CD4-positive, alpha-beta T cell (primary cell): ENCODE data around the gene ASB9. TPM values are rescaled to one million over a fixed set of nuclear protein-coding genes. Genes with fewer than 3 reads are reported as not detected.
"Not testable (repeated sequence)": the region's sequence is repeated elsewhere in the genome, so short reads cannot be mapped to it uniquely, and the experiment has no call there.

Experiments used
- ATAC-seq: fragments of 200-7000 bp; cut with Tn5 transposase; one replicate; pipeline ENCODE4 v1.10.0; 2022; ENCODE audit warnings: mild to moderate bottlenecking; ENCODE audit not compliant: poor library complexity
- CTCF ChIA-PET: fragments of 350-600 bp; sonication (Branson Sonifier 250); formaldehyde crosslinking; loops from one replicate; lab custom pipeline; 2021; ENCODE audit warnings: antibody characterized with exemption, inconsistent platforms; lab: Charles Lee
- POLR2A ChIA-PET: fragments of 350-600 bp; sonication (Branson Sonifier 250); formaldehyde crosslinking; loops from one replicate; lab custom pipeline; 2021; ENCODE audit warnings: antibody characterized with exemption, inconsistent platforms; lab: Charles Lee
- DNase-seq, 14 experiments: peaks; one replicate each; pipeline ENCODE4 v3.0.0-alpha.2; 2013 to 2020; ENCODE audit warnings: mixed read lengths in 2 of 14
- H3K27ac ChIP-seq, 2 donors: one replicate each; pipeline versions ENCODE4 v1.5.1 to v1.7.0; 2013; ENCODE audit warnings: low read length in 2 of 2, low read depth in 1 of 2, mild to moderate bottlenecking in 1 of 2
- H3K27me3 ChIP-seq, 2 experiments: 1 replicate in 1 of 2; 2 replicates in 1 of 2; pipeline versions ENCODE4 v1.6.1 to v1.7.0; 2013; ENCODE audit warnings: low read length in 2 of 2, control low read depth in 1 of 2, mild to moderate bottlenecking in 1 of 2, moderate library complexity in 1 of 2; ENCODE audit not compliant: insufficient read depth in 2 of 2, control insufficient read depth in 1 of 2
- H3K36me3 ChIP-seq: one replicate; pipeline ENCODE4 v1.6.1; 2013; ENCODE audit warnings: low read length, control low read depth; ENCODE audit not compliant: insufficient read depth
- H3K4me1 ChIP-seq: one replicate; pipeline ENCODE4 v1.6.1; 2013; ENCODE audit warnings: low read length, control low read depth; ENCODE audit not compliant: insufficient read depth
- H3K4me3 ChIP-seq: one replicate; pipeline ENCODE4 v1.5.1; 2013; ENCODE audit warnings: mild to moderate bottlenecking, low read length, moderate library complexity
- H3K9me3 ChIP-seq, 2 experiments: 1 replicate in 1 of 2; 2 replicates in 1 of 2; pipeline versions ENCODE4 v1.6.1 to v1.7.0; 2013; ENCODE audit warnings: low read length in 2 of 2, mild to moderate bottlenecking in 2 of 2, control low read depth in 1 of 2, moderate library complexity in 1 of 2; ENCODE audit not compliant: control insufficient read depth in 1 of 2, insufficient read depth in 1 of 2
- H3K27ac Mint-ChIP-seq: one replicate; pipeline ENCODE4 v1.8.0; 2020; ENCODE audit warnings: mixed read lengths
- H3K27me3 Mint-ChIP-seq: one replicate; pipeline ENCODE4 v1.8.0; 2021; ENCODE audit warnings: mixed read lengths
- H3K36me3 Mint-ChIP-seq: one replicate; pipeline ENCODE4 v1.8.0; 2021; ENCODE audit warnings: low read depth, mixed read lengths
- H3K4me1 Mint-ChIP-seq: one replicate; pipeline ENCODE4 v1.8.0; 2021; ENCODE audit warnings: low read depth, mixed read lengths
- H3K4me3 Mint-ChIP-seq: one replicate; pipeline ENCODE4 v1.8.0; 2020; ENCODE audit warnings: mild to moderate bottlenecking, mixed read lengths
- H3K9me3 Mint-ChIP-seq: one replicate; pipeline ENCODE4 v1.8.0; 2020; ENCODE audit warnings: mixed read lengths
- CTCF ChIP-seq: fragments of 200-600 bp; IDR thresholded peaks from one replicate; pipeline ENCODE4 v1.8.0; 2022; ENCODE audit warnings: antibody characterized with exemption, mild to moderate bottlenecking
- intact Hi-C, 2 experiments: fragments of 100-400 bp; cut with DNase I in 1 of 2; cut with micrococcal nuclease in 1 of 2; formaldehyde crosslinking; loops; one replicate each; pipeline versions ENCODE4 v1.15.1 to v1.9.0; 2023 to 2025; cut with DNase I, micrococcal nuclease
- total RNA-seq, 174 experiments: library from RNA in 2 of 174; stranded (reverse) in 2 of 174; gene quantifications; one replicate each; pipeline ENCODE4 v1.2.3 and lab custom pipeline; 2021 to 2026

Gene ASB9
- total RNA-seq, 2 experiments from 2014 or later, result 0.14 TPM; not detected in 1

- DNase-seq (no peak), ATAC-seq (no peak)
- H3K4me1 Mint-ChIP-seq, result no peaks in the 10 kb centered on the region
- H3K36me3 Mint-ChIP-seq, result no peaks in the 10 kb centered on the region
- no peak overlapping the region for H3K4me3 Mint-ChIP-seq
- H3K4me1 ChIP-seq, result no peaks in the 10 kb centered on the region
- no peaks in the 10 kb centered on the region for H3K27me3 ChIP-seq
- H3K27ac Mint-ChIP-seq, result no peak overlapping the region
- H3K9me3 ChIP-seq, result no peaks in the 10 kb centered on the region
- H3K36me3 ChIP-seq, result no peaks in the 10 kb centered on the region
- intact Hi-C loops, result no loop called here
- no peak for TF ChIP-seq CTCF
- no peak overlapping the region for H3K4me3 ChIP-seq
- ChIA-PET CTCF (no interaction called here), POLR2A (no interaction called here)
- H3K27me3 Mint-ChIP-seq, result peaks cover 17% of the 10 kb centered on the region
- no peaks in the 10 kb centered on the region for H3K9me3 Mint-ChIP-seq
- no peak overlapping the region for H3K27ac ChIP-seq
Observed at GRCh38 chrX:15277604-15278003, 7.7 kb upstream of the ASB9 start.

- ChIA-PET CTCF (no interaction called here), POLR2A (no interaction called here)
- H3K4me1 Mint-ChIP-seq, result peaks cover 5% of the 10 kb centered on the region
- H3K27me3 ChIP-seq, result no peaks in the 10 kb centered on the region
- H3K27ac ChIP-seq, result no peak overlapping the region
- H3K9me3 Mint-ChIP-seq, result no peaks in the 10 kb centered on the region
- DNase-seq (no peak), ATAC-seq (no peak)
- intact Hi-C loops, result no loop called here
- H3K4me3 Mint-ChIP-seq, result no peak overlapping the region
- peaks cover 10% of the 10 kb centered on the region for H3K27me3 Mint-ChIP-seq
- no peak for TF ChIP-seq CTCF
- no peaks in the 10 kb centered on the region for H3K9me3 ChIP-seq
- no peak overlapping the region for H3K4me3 ChIP-seq
- no peaks in the 10 kb centered on the region for H3K36me3 ChIP-seq
- peaks cover 5% of the 10 kb centered on the region for H3K4me1 ChIP-seq
- no peak overlapping the region for H3K27ac Mint-ChIP-seq
- H3K36me3 Mint-ChIP-seq, result no peaks in the 10 kb centered on the region
Observed at GRCh38 chrX:15274946-15275345, 5.1 kb upstream of the ASB9 start.

- POLR2A ChIA-PET, H3K27ac Mint-ChIP-seq, DNase-seq, H3K36me3 Mint-ChIP-seq, H3K27ac ChIP-seq, CTCF ChIA-PET, H3K27me3 ChIP-seq, H3K4me3 Mint-ChIP-seq, H3K4me1 ChIP-seq, ATAC-seq, H3K27me3 Mint-ChIP-seq, H3K4me3 ChIP-seq, intact Hi-C loops, H3K9me3 Mint-ChIP-seq, H3K9me3 ChIP-seq, H3K36me3 ChIP-seq: not testable (repeated sequence)
- H3K4me1 Mint-ChIP-seq, result peaks cover 11% of the 10 kb centered on the region
Observed at GRCh38 chrX:15273275-15273674, 3.4 kb upstream of the ASB9 start.

GRCh38 chrX:15271757-15272156 is 1.9 kb upstream of the ASB9 start:
- H3K36me3 ChIP-seq, result no peaks in the 10 kb centered on the region
- H3K27ac ChIP-seq, result no peak overlapping the region
- no peaks in the 10 kb centered on the region for H3K36me3 Mint-ChIP-seq
- H3K4me3 Mint-ChIP-seq, result no peak overlapping the region
- no peaks in the 10 kb centered on the region for H3K27me3 ChIP-seq
- CTCF ChIA-PET, result no interaction called here
- H3K4me3 ChIP-seq, result no peak overlapping the region
- ATAC-seq, result no peak
- peaks cover 10% of the 10 kb centered on the region for H3K4me1 ChIP-seq
- H3K9me3 ChIP-seq, result no peaks in the 10 kb centered on the region
- peaks cover 11% of the 10 kb centered on the region for H3K4me1 Mint-ChIP-seq
- POLR2A ChIA-PET, result no interaction called here
- no peaks in the 10 kb centered on the region for H3K27me3 Mint-ChIP-seq
- H3K9me3 Mint-ChIP-seq, result no peaks in the 10 kb centered on the region
- H3K27ac Mint-ChIP-seq, result no peak overlapping the region
- intact Hi-C loops, result no loop called here
- no peak for DNase-seq
- TF ChIP-seq CTCF, result no peak
